HG03442 (cell line): Measurements from ENCODE around the gene OR5K2.

Experiments used
- ATAC-seq: cut with Tn5 transposase; IDR thresholded peaks from one replicate; pipeline ENCODE4 v1.9.1; 2021; ENCODE audit warnings: mild to moderate bottlenecking, moderate library complexity; ENCODE audit not compliant: unreplicated experiment

The OR5K2 gene

GRCh38 chr3:98521897-98522543 lies 24.5 kb downstream of the OR5K2 start:
- peak; percentile 43 for ATAC-seq

DNA sequence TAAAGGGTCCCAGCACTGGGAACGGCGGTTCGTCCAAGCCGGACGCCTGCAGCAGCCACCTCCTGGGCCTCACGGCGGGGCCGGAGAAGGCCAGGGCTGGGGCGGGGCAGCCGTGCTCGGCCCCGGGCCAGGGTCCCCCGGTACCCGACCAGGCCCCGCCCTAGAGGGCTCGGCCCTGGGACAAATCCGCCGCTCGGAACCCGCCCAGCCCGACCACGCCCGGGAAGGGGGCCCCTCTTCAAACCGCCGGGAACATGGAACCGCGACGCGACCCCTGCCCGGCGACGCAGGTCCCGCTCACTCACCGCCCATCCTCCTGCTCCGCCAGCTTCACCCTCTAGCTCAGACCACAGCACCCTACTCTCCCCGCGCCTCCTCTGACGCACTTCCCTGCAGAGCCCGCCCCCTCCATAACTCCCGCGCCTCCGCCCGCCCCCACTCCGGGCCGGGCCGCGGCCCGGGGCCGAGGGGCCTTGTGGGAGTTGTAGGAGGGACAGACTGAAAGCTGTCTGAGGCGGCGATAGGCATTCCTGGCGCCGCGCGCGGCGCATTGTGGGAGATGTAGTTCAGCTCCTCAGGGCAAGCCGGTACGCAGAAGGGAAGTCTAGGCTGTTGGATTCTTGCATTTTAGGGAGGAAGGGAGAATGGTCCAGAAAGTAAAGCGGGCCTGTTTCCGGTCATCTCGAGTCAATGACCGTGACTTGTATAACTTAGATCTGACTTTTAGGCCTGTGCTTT lies 25.2 kb downstream of the OR5K2 start, which contains the start of gene CLDND1:
Gene CLDND1 (minus strand): TSS at position 359 of the 738 bp plus-strand sequence. CDS start 1,478 bp downstream, outside the sequence.
- peak; percentile 77 for ATAC-seq

- ATAC-seq = no peak
These were observed 28.0 kb downstream of the OR5K2 start for GRCh38 chr3:98525494-98525893.

GRCh38 chr3:98528474-98529346 lies 31.2 kb downstream of the OR5K2 start:
- ATAC-seq = no peak

- ATAC-seq = no peak
These were observed 32.5 kb downstream of the OR5K2 start for GRCh38 chr3:98529856-98530459.

DNA sequence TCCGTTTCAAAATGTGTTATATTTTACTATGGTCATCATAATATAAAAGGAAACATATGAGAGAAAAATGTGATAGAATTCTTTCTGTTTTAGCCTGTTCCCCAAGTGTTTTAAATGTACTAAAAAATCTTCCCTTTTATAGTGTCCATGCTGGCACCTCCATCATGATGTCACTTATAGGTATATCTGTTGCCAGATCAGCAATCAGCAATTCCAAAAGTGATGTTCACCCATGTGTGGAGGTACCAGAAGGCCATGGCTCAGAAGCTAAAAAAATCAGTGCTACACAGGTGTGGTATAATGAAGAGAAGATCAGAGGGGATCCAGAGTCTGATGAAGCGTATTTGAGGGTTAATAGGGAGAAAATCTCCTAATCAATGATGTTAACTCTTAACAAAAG lies 33.2 kb downstream of the OR5K2 start:
- ATAC-seq = peak; percentile 27

DNA sequence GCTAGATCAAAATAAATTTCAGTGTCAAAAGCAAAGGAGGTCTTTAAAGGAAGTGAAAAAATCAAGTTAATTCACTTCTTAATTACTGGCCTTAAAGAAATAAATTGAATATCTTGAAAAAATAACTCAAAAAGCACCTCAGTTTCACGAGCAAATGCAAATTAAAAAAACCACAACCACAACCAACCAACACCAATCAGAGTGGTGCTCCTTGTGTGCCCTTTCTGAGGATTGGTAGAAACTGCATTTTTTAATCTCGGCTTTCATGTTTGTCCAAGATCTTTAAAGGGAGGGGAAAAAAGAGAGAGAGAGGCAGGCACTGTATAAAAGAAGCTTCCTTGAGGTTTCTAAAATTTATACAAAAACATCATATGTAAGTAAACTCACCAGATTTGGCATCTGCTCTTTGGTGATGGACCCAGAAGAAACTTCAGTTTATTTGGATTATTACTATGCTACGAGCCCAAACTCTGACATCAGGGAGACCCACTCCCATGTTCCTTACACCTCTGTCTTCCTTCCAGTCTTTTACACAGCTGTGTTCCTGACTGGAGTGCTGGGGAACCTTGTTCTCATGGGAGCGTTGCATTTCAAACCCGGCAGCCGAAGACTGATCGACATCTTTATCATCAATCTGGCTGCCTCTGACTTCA lies 34.3 kb downstream of the OR5K2 start, which contains the start of gene GPR15:
Gene GPR15 (plus strand): TSS at position 357 of the 653 bp plus-strand sequence. CDS start 56 bp downstream, at position 413.
- ATAC-seq = no peak

GRCh38 chr3:98532275-98532637 lies 34.8 kb downstream of the OR5K2 start:
- ATAC-seq = no peak

- no peak for ATAC-seq
These were observed 35.5 kb downstream of the OR5K2 start for GRCh38 chr3:98532709-98533571.

DNA sequence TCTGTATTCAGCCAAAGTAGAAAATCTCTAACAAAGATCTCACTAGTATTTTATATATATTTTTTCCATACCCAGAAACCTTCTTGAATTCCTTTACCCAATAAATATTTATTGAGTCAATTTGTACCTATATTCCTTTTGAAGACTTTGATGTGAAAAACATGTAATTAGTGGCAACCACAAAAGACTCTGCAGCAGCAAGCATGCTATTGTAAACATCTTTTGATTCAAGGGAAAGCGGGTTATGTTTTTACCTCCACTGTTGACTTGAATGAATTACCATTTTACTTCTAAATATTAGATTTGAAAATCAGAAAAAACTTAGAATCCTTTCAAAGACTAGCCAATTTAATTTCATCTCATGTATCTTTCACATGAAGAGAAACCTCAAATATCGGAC lies 36.7 kb downstream of the OR5K2 start:
- no peak for ATAC-seq

DNA sequence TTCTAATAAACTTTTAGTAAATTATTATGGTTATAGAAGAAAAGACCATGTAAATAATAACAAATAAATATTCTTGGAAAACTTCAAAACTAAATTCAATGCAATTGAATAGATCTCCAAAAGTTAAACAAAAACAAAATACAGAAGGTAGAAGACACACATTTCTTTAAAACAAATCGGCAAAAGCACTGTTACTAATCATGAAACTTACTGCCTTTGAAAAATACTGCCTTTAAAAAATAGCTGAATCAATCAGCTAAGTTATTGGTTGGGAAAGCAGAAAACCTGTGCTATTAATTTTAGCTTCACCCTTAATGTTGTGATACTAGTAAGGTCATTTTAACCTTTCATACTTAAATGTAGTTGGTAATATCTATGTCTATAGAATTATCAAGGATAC lies 37.3 kb downstream of the OR5K2 start:
- no peak for ATAC-seq

GRCh38 chr3:98536456-98537017 lies 39.1 kb downstream of the OR5K2 start:
- peak; percentile 70 for ATAC-seq

- peak; percentile 40 for ATAC-seq
These were observed 42.9 kb downstream of the OR5K2 start for GRCh38 chr3:98540346-98540745.

DNA sequence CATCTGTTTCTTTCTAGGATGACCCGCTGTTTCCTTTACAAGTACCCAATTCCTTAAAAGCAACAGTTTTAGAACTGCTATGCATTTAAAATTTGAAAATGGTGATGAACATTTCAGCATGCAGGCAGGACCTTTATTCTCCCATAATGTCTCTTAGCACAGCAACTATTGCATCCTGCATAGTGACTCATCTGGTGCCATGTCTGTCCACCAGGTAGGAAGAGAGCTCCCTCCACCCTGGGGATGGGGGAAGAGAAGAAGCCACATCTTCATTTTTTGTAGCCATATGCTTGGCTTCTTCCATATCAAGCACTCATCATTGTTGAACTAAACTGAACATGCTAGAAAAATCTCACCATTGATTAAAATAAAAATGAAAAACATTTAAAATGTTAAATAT lies 44.2 kb downstream of the OR5K2 start:
- ATAC-seq = no peak

GRCh38 chr3:98542623-98543022 lies 45.1 kb downstream of the OR5K2 start:
- ATAC-seq = no peak

DNA sequence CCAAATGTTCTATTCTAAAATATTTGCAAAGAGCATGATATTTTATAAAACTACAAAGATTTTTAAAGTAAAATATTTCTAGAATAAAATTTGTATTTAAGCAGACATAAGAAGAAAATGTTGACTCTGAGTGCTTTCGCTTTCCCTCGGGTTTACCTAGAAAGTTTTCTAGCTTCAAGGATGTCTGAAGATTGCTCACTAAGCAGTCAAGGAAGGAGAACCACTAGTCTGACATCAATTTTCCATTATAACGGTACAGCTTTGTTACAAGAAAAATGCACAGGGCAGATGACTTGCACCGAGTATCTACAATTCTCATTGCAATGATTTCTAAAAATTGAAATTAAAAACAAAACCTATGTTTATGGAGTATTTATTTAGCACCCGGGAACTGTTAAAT lies 48.5 kb downstream of the OR5K2 start:
- no peak for ATAC-seq
